ENCODE results near the gene LRP6. TPM values are rescaled to one million over a fixed set of nuclear protein-coding genes. Genes with fewer than 3 reads are reported as not detected.
A peak's percentile ranks its signal among the peaks of the same experiment; 100 is the strongest.
"Not testable (repeated sequence)": the region's sequence is repeated elsewhere in the genome, so short reads cannot be mapped to it uniquely, and the experiment has no call there.

The LRP6 gene
- total and polyA plus RNA-seq, 3 donors from 2014 or later: 11.5 to 42.6 (median 39.3) TPM

- Histone ChIP-seq H3K27ac (peak overlapping the region; percentile 97 to 99), H3K27me3 (no peaks in the 10 kb centered on the region), H3K4me3 (peak overlapping the region; percentile 83 to 88), H3K9me3 (no peaks in the 10 kb centered on the region), H3K4me1 (peaks cover 11% of the 10 kb centered on the region), H3K36me3 (ENCODE audit: low read depth, missing control alignments) (no peaks in the 10 kb centered on the region)
- intact Hi-C loops (cut with DNase I; ENCODE audit: low total_unique reads): no loop called here
- 0 to 1% methylated on average over 18 to 22 of the region's 27 CpGs for WGBS, 2 donors
- no peak for TF ChIP-seq CTCF (IDR thresholded peaks at IDR 0.05)
- no peak for TF ChIP-seq POLR2A (IDR thresholded peaks at IDR 0.05)
- DNase-seq: peak; percentile 64
Observed at GRCh38 chr12:12266389-12266872, 413 bp downstream of the LRP6 start.

GRCh38 chr12:12265571-12266388 is 1.1 kb downstream of the LRP6 start:
- peak; percentile 45 for DNase-seq
- intact Hi-C loops (cut with DNase I; ENCODE audit: low total_unique reads): no loop called here
- Histone ChIP-seq H3K4me1 (peaks cover 11% of the 10 kb centered on the region), H3K27me3 (no peaks in the 10 kb centered on the region), H3K27ac (peak overlapping the region; percentile 97 to 99), H3K9me3 (no peaks in the 10 kb centered on the region), H3K36me3 (ENCODE audit: low read depth, missing control alignments) (no peaks in the 10 kb centered on the region), H3K4me3 (peak overlapping the region; percentile 83 to 88)
- 0% methylated on average over 25 of the region's 25 CpGs for WGBS, 2 donors
- TF ChIP-seq CTCF (IDR thresholded peaks at IDR 0.05): no peak
- TF ChIP-seq POLR2A (IDR thresholded peaks at IDR 0.05): no peak

GRCh38 chr12:12265035-12265434 is 1.8 kb downstream of the LRP6 start:
- intact Hi-C loops (cut with DNase I; ENCODE audit: low total_unique reads): no loop called here
- no peaks in the 10 kb centered on the region for H3K9me3 ChIP-seq

GRCh38 chr12:12263909-12264308 is 2.9 kb downstream of the LRP6 start:
- Histone ChIP-seq H3K36me3 (ENCODE audit: low read depth, missing control alignments) (no peaks in the 10 kb centered on the region), H3K4me1 (peaks cover 11% of the 10 kb centered on the region), H3K27me3 (no peaks in the 10 kb centered on the region), H3K9me3 (no peaks in the 10 kb centered on the region), H3K27ac (no peak overlapping the region), H3K4me3 (no peak overlapping the region)
- intact Hi-C loops (cut with DNase I; ENCODE audit: low total_unique reads): no loop called here
- DNase-seq: no peak
- TF ChIP-seq POLR2A (IDR thresholded peaks at IDR 0.05) (no peak), CTCF (IDR thresholded peaks at IDR 0.05) (no peak)
- WGBS, 2 donors: 40 to 44% methylated on average over 2 of the region's 2 CpGs

More at GRCh38 chr12:12265035-12265434, 1.8 kb downstream of the LRP6 start:
- TF ChIP-seq CTCF (IDR thresholded peaks at IDR 0.05) (no peak), POLR2A (IDR thresholded peaks at IDR 0.05) (no peak)
- peak overlapping the region in 1 of 2 donors; percentile 83 for H3K4me3 ChIP-seq
- DNase-seq: no peak
- 15 to 19% methylated on average over 3 of the region's 3 CpGs for WGBS, 2 donors
- H3K27ac ChIP-seq: no peak overlapping the region
- H3K27me3 ChIP-seq: no peaks in the 10 kb centered on the region
- H3K36me3 ChIP-seq (ENCODE audit: low read depth, missing control alignments): no peaks in the 10 kb centered on the region
- peaks cover 11% of the 10 kb centered on the region for H3K4me1 ChIP-seq

GRCh38 chr12:12256291-12256757 is 10.5 kb downstream of the LRP6 start:
- H3K4me3 ChIP-seq; H3K9me3 ChIP-seq; H3K27ac ChIP-seq; DNase-seq; H3K36me3 ChIP-seq (ENCODE audit: low read depth, missing control alignments); H3K4me1 ChIP-seq; intact Hi-C loops (cut with DNase I; ENCODE audit: low total_unique reads); H3K27me3 ChIP-seq: not testable (repeated sequence)
- 67 to 68% methylated on average over 6 of the region's 6 CpGs for WGBS, 2 donors
